Ramos (cell line): ENCODE results near the gene TAF11.
"Not testable (repeated sequence)": the region's sequence is repeated elsewhere in the genome, so short reads cannot be mapped to it uniquely, and the experiment has no call there.

Experiments used
- in situ Hi-C: fragments of 300-500 bp; cut with MboI; formaldehyde crosslinking; loops from one replicate; pipeline ENCODE4 v1.14.3; 2022; ENCODE audit warnings: low sequenced_read_pairs; ENCODE audit not compliant: unreplicated experiment

TAF11 gene

GRCh38 chr6:34906826-34907225 lies 19.0 kb upstream of the TAF11 start:
- in situ Hi-C loops: no loop called here

GRCh38 chr6:34904990-34905613 lies 17.3 kb upstream of the TAF11 start:
- in situ Hi-C loops: no loop called here

- in situ Hi-C loops: no loop called here
Observed at GRCh38 chr6:34901930-34902329, 14.1 kb upstream of the TAF11 start.

GRCh38 chr6:34900321-34901031 lies 12.6 kb upstream of the TAF11 start:
- in situ Hi-C loops: no loop called here

GRCh38 chr6:34899748-34900147 lies 11.9 kb upstream of the TAF11 start:
- in situ Hi-C loops: not testable (repeated sequence)

- in situ Hi-C loops: no loop called here
Observed at GRCh38 chr6:34897716-34898115, 9.9 kb upstream of the TAF11 start.

GRCh38 chr6:34897130-34897529 lies 9.3 kb upstream of the TAF11 start:
- in situ Hi-C loops: no loop called here

- in situ Hi-C loops: no loop called here
Observed at GRCh38 chr6:34894693-34895092, 6.9 kb upstream of the TAF11 start.

- in situ Hi-C loops: no loop called here
Observed at GRCh38 chr6:34891296-34891695, 3.5 kb upstream of the TAF11 start.

GRCh38 chr6:34890533-34890925 lies 2.7 kb upstream of the TAF11 start:
- in situ Hi-C loops: no loop called here

- in situ Hi-C loops: no loop called here
Observed at GRCh38 chr6:34888874-34889555, 1.2 kb upstream of the TAF11 start, which contains the start of gene ANKS1A. ANKS1A (plus strand) TSS chr6:34889255; CDS start chr6:34889403, 148 bp downstream.

- in situ Hi-C loops: no loop called here
Observed at GRCh38 chr6:34888514-34888856, 643 bp upstream of the TAF11 start.

- in situ Hi-C loops: not testable (repeated sequence)
Observed at GRCh38 chr6:34885837-34886236, 2.0 kb downstream of the TAF11 start.

GRCh38 chr6:34884996-34885395 lies 2.8 kb downstream of the TAF11 start:
- in situ Hi-C loops: no loop called here

- in situ Hi-C loops: not testable (repeated sequence)
Observed at GRCh38 chr6:34884073-34884472, 3.8 kb downstream of the TAF11 start.

GRCh38 chr6:34877869-34878485 lies 9.9 kb downstream of the TAF11 start:
- in situ Hi-C loops: no loop called here

GRCh38 chr6:34877259-34877658 lies 10.6 kb downstream of the TAF11 start:
- in situ Hi-C loops: no loop called here

GRCh38 chr6:34876472-34876871 lies 11.4 kb downstream of the TAF11 start:
- in situ Hi-C loops: no loop called here

GRCh38 chr6:34875292-34876213 lies 12.3 kb downstream of the TAF11 start:
- in situ Hi-C loops: no loop called here

GRCh38 chr6:34872332-34872731 lies 15.5 kb downstream of the TAF11 start:
- in situ Hi-C loops: no loop called here
